ENCODE measurements around the gene BORCS6.

Gene BORCS6

GRCh38 chr17:8141741-8142140, 48.2 kb downstream of the BORCS6 start:
- DNase-seq: no peak

DNA sequence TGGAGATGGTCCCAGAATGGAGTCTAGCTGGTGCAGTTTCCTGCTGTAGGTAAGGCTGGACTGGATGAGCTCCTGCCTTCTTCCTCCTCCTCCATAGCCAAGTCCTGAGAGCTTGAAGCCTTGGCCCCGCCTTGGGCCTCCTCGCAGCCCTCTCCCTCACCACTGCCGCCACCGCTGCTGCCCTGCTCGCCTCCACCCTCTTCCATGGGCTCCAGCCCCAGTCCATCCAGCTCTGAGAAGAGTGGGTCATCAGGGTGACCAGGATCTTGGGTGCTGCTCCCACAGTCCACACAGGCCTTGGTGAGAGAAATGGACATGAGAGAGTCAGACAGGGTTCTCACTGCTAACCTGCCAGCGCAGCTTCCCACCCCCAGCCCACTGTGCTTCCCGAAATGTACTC, 48.9 kb downstream of the BORCS6 start:
- no peak for DNase-seq

- DNase-seq: no peak
Observed at GRCh38 chr17:8140065-8141029, 49.6 kb downstream of the BORCS6 start.

DNA sequence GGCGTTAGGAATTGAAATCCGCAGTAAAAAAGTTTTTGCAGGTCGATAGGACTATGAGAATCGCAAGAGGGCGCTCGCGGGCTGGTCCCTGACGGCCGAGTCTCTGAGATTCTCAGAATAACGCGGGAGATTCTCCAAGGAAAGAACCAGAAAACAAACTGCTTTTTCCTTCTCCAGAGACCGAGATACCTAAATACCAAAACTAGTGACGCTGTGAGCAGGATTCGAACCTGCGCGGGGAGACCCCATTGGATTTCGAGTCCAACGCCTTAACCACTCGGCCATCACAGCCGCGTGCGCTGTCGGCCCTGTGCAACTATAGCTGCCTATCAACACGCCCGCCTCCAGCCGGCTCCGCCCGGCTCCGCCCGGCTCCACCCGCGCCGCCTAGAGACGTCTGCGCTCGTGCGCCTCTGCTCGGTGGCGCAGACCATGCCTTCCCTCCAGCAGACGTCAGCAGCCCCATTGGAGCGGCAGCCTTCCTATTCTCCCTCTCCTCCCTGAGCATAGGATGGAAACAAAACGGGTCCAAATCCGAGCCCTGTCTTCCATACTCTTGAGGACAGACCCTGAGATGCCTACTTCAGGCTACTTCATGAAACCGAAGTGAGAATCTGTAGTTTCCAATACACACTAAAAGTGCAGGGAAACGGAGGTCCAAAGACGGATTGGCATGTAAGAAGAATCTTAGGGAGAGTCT, 51.2 kb downstream of the BORCS6 start:
- peak; percentile 99 for DNase-seq

GRCh38 chr17:8138374-8138671, 51.7 kb downstream of the BORCS6 start:
- DNase-seq: no peak

Data from NCI-H748 treated with DMSO at 0.1 percent for 48 hours (cell line).